ENCODE results near the gene ZBTB20. TPM values are rescaled to one million over a fixed set of nuclear protein-coding genes. Genes with fewer than 3 reads are reported as not detected.

Gene ZBTB20
- total RNA-seq, 1 experiment from 2014 or later = 3.7 TPM

DNA sequence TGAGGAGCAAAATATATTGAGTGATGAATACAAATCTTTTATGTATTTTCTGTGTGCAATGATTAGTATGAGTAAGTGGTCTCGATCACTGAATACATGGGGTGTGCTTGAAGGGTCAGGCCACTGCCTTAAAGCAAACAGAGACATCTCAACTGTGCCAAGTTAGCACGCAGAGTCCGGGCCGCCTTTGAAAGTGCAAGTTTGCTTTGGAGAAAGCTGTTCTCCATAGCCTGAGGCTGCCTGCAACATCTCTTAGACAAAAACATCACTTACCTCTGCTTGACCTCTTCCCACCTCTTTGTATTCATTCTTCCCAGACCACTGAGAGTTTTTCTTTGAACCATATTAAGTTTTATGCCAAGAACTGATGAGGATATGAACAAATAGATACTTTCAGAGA lies 267.0 kb downstream of the ZBTB20 start:
- H3K4me1 ChIP-seq (ENCODE audit: insufficient read depth, low read length) = peaks cover 17% of the 10 kb centered on the region
- DNase-seq = no peak
- ATAC-seq = peak; percentile 42

DNA sequence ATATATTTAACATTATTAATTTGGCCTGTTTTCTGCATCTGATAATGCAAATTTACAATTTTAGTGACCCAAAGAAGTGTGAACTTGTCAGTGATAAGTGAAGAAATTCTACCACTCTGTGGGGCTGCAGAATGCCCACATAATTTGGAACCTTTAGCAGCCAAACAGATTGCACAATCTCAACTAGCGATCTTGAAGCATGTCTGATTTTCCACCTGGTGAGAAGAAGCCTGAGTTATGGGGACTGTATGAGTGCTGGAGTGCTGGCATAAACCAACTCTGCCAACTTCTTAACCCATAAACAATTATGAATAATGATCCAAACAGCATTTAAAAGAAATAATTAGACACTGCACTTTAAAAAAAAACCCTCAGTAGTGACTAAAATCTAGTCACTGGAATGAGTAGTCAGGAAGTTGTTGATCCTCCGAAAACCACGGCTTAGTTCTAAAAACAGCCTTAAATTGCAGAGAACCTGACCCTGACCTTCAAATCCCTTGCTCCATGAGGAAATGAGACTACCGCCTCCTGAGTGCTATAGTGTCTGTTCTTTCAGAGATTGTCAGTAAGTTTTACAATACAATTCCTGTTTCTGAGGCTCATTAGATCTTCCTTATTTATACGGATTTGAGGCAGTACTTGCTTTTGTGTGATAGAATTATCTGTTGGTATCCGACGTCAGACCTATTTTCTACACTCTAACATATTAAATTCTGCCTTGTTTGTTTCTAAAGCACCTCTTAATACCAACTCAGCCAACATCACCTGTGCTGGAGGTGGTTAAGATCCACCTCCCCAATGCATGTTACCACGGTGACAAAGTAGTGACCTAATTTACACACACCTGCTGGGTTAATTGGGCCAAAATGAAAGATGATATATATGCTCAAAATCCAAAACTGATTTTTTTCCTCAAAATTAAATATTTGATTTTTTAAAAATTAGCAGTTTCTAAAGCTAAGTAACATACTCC lies 267.7 kb downstream of the ZBTB20 start:
- H3K4me3 ChIP-seq (ENCODE audit: low read length) = no peak overlapping the region
- peak overlapping the region; percentile 29 for H3K27ac ChIP-seq (ENCODE audit: low read length)
- H4K20me1 ChIP-seq (ENCODE audit: low read length) = no peaks in the 10 kb centered on the region
- H3K9me3 ChIP-seq (ENCODE audit: low read length) = no peaks in the 10 kb centered on the region
- CTCF ChIA-PET = no interaction called here
- intact Hi-C loops (cut with micrococcal nuclease) = loop anchor here (5.0 kb wide), 1 partner anchor 143 kb away; no protein-coding TSS in a partner anchor
- H3K9me2 ChIP-seq (replicated peaks; ENCODE audit: low read length) = no peaks in the 10 kb centered on the region
- no peaks in the 10 kb centered on the region for H3K79me2 ChIP-seq (ENCODE audit: low read length)
- peak; percentile 83 for ATAC-seq
- peaks cover 17% of the 10 kb centered on the region for H3K4me1 ChIP-seq (ENCODE audit: insufficient read depth, low read length)
- no peak for TF ChIP-seq EZH2 (IDR thresholded peaks at IDR 0.05; ENCODE audit: low read length, unreplicated experiment)
- TF ChIP-seq, protein P1, sequence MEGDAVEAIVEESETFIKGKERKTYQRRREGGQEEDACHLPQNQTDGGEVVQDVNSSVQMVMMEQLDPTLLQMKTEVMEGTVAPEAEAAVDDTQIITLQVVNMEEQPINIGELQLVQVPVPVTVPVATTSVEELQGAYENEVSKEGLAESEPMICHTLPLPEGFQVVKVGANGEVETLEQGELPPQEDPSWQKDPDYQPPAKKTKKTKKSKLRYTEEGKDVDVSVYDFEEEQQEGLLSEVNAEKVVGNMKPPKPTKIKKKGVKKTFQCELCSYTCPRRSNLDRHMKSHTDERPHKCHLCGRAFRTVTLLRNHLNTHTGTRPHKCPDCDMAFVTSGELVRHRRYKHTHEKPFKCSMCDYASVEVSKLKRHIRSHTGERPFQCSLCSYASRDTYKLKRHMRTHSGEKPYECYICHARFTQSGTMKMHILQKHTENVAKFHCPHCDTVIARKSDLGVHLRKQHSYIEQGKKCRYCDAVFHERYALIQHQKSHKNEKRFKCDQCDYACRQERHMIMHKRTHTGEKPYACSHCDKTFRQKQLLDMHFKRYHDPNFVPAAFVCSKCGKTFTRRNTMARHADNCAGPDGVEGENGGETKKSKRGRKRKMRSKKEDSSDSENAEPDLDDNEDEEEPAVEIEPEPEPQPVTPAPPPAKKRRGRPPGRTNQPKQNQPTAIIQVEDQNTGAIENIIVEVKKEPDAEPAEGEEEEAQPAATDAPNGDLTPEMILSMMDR (conservative IDR thresholded peaks at IDR 0.05; ENCODE audit: low read depth, low read length) = no peak
- TF ChIP-seq EZH2phosphoT487 (IDR thresholded peaks at IDR 0.05; ENCODE audit: borderline replicate concordance, low read length) = no peak
- peak; percentile 43 for DNase-seq
- H3F3A ChIP-seq (ENCODE audit: low read length, unreplicated experiment) = no peaks in the 10 kb centered on the region
- H3K27me3 ChIP-seq (ENCODE audit: low read length) = no peaks in the 10 kb centered on the region
- POLR2A ChIA-PET (ENCODE audit: unreplicated experiment) = no interaction called here
- no peak overlapping the region for H2AFZ ChIP-seq (ENCODE audit: low read length)
- BruUV-seq (replicated peaks) = no TSS peak
- H3K9ac ChIP-seq (ENCODE audit: low read length) = no peak overlapping the region
- peak overlapping the region; percentile 7 for H3K4me2 ChIP-seq (ENCODE audit: low read length)
- no peaks in the 10 kb centered on the region for H3K36me3 ChIP-seq (ENCODE audit: low read depth, low read length)

More for the DNA sequence above, 267.0 kb downstream of the ZBTB20 start:
- no TSS peak for BruUV-seq (replicated peaks)
- TF ChIP-seq, protein P1 (conservative IDR thresholded peaks at IDR 0.05; ENCODE audit: low read depth, low read length) = no peak
- no peak for TF ChIP-seq EZH2 (IDR thresholded peaks at IDR 0.05; ENCODE audit: low read length, unreplicated experiment)
- no peak for TF ChIP-seq EZH2phosphoT487 (IDR thresholded peaks at IDR 0.05; ENCODE audit: borderline replicate concordance, low read length)
- intact Hi-C loops (cut with micrococcal nuclease) = no loop called here
- Histone ChIP-seq H3F3A (ENCODE audit: low read length, unreplicated experiment) (no peaks in the 10 kb centered on the region), H3K4me3 (ENCODE audit: low read length) (no peak overlapping the region), H3K9me2 (replicated peaks; ENCODE audit: low read length) (no peaks in the 10 kb centered on the region), H3K36me3 (ENCODE audit: low read depth, low read length) (no peaks in the 10 kb centered on the region), H3K27ac (ENCODE audit: low read length) (no peak overlapping the region), H4K20me1 (ENCODE audit: low read length) (no peaks in the 10 kb centered on the region), H3K79me2 (ENCODE audit: low read length) (no peaks in the 10 kb centered on the region), H3K4me2 (ENCODE audit: low read length) (no peak overlapping the region), H3K27me3 (ENCODE audit: low read length) (no peaks in the 10 kb centered on the region), H2AFZ (ENCODE audit: low read length) (no peak overlapping the region), H3K9me3 (ENCODE audit: low read length) (no peaks in the 10 kb centered on the region), H3K9ac (ENCODE audit: low read length) (no peak overlapping the region)
- ChIA-PET POLR2A (ENCODE audit: unreplicated experiment) (no interaction called here), CTCF (no interaction called here)

Data from PC-3 (cell line).